ENCODE measurements around the gene FMNL3. TPM values are rescaled to one million over a fixed set of nuclear protein-coding genes. Genes with fewer than 3 reads are reported as not detected.
A peak's percentile ranks its signal among the peaks of the same experiment; 100 is the strongest.

Gene FMNL3, protein sequence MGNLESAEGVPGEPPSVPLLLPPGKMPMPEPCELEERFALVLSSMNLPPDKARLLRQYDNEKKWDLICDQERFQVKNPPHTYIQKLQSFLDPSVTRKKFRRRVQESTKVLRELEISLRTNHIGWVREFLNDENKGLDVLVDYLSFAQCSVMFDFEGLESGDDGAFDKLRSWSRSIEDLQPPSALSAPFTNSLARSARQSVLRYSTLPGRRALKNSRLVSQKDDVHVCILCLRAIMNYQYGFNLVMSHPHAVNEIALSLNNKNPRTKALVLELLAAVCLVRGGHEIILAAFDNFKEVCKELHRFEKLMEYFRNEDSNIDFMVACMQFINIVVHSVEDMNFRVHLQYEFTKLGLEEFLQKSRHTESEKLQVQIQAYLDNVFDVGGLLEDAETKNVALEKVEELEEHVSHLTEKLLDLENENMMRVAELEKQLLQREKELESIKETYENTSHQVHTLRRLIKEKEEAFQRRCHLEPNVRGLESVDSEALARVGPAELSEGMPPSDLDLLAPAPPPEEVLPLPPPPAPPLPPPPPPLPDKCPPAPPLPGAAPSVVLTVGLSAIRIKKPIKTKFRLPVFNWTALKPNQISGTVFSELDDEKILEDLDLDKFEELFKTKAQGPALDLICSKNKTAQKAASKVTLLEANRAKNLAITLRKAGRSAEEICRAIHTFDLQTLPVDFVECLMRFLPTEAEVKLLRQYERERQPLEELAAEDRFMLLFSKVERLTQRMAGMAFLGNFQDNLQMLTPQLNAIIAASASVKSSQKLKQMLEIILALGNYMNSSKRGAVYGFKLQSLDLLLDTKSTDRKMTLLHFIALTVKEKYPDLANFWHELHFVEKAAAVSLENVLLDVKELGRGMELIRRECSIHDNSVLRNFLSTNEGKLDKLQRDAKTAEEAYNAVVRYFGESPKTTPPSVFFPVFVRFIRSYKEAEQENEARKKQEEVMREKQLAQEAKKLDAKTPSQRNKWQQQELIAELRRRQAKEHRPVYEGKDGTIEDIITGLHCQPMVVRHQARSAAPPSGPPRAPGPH
- polyA plus RNA-seq (2013), result 4.6 and 4.8 TPM in 2 replicates

GRCh38 chr12:49707128-49707811, at the start of gene FMNL3:
Gene FMNL3 (minus strand): TSS chr12:49707405. CDS start chr12:49707180, 225 bp downstream.
- WGBS (ENCODE audit: extremely low coverage, insufficient coverage, insufficient read length), result no CpG with 5 or more reads among the region's 93 CpGs
- Histone ChIP-seq H3K79me1 (ENCODE audit: low read length) (peaks cover 7% of the 10 kb centered on the region), H2AFZ (ENCODE audit: insufficient read depth, low read length, poor library complexity) (peak within 1 kb of the TSS; percentile 88), H3K9me3 (ENCODE audit: insufficient read depth, low read depth, low read length) (no peaks in the 10 kb centered on the region), H3K14ac (ENCODE audit: low read length) (peak within 1 kb of the TSS; percentile 47), H3K36me3 (ENCODE audit: control insufficient read depth in 1 of 2, insufficient read depth in 2 of 2, low read length in 2 of 2) (no peaks in the 10 kb centered on the region), H3K4me1 (ENCODE audit: control insufficient read depth in 1 of 2, insufficient read depth in 2 of 2, low read length in 2 of 2) (peaks cover 4 to 11% of the 10 kb centered on the region in 2 experiments), H4K12ac (ENCODE audit: low read depth, low read length) (peak within 1 kb of the TSS; percentile 88), H3K4me3 (ENCODE audit: low read depth, low read length) (peak within 1 kb of the TSS; percentile 74), H2BK12ac (ENCODE audit: low read length) (no peak within 1 kb of the TSS), H3K4ac (ENCODE audit: low read depth, low read length) (peak within 1 kb of the TSS; percentile 77), H3K27me3 (ENCODE audit: insufficient read depth, low read length) (peaks cover 4% of the 10 kb centered on the region), H3K23ac (ENCODE audit: low read length) (no peak within 1 kb of the TSS), H3K79me2 (ENCODE audit: control insufficient read depth, insufficient read depth, low read length, poor library complexity) (peaks cover 4% of the 10 kb centered on the region), H2BK120ac (ENCODE audit: insufficient read depth, low read length, poor library complexity) (peak within 1 kb of the TSS; percentile 87), H3K27ac (ENCODE audit: low read depth, low read length) (peak within 1 kb of the TSS; percentile 40), H3K9ac (ENCODE audit: low read length) (peak within 1 kb of the TSS; percentile 68), H4K91ac (ENCODE audit: low read depth, low read length) (peak within 1 kb of the TSS; percentile 63), H4K8ac (ENCODE audit: low read depth, low read length) (peak within 1 kb of the TSS; percentile 88), H2AK5ac (ENCODE audit: low read length) (no peak within 1 kb of the TSS), H3K4me2 (ENCODE audit: low read length) (peak within 1 kb of the TSS; percentile 76), H3K18ac (ENCODE audit: low read length) (peak within 1 kb of the TSS; percentile 48), H2BK5ac (ENCODE audit: low read depth, low read length, poor library complexity) (peak within 1 kb of the TSS; percentile 18)
- peak; percentile 95 to 98 for DNase-seq

- Histone ChIP-seq H2BK12ac (ENCODE audit: low read length) (no peak overlapping the region), H3K4ac (ENCODE audit: low read depth, low read length) (peak overlapping the region; percentile 94), H3K4me2 (ENCODE audit: low read length) (no peak overlapping the region), H4K91ac (ENCODE audit: low read depth, low read length) (no peak overlapping the region), H3K18ac (ENCODE audit: low read length) (no peak overlapping the region), H3K27ac (ENCODE audit: low read depth, low read length) (no peak overlapping the region), H3K36me3 (ENCODE audit: control insufficient read depth in 1 of 2, insufficient read depth in 2 of 2, low read length in 2 of 2) (peaks cover 18 to 23% of the 10 kb centered on the region in 2 experiments), H3K23ac (ENCODE audit: low read length) (no peak overlapping the region), H3K14ac (ENCODE audit: low read length) (no peak overlapping the region), H2BK120ac (ENCODE audit: insufficient read depth, low read length, poor library complexity) (no peak overlapping the region), H3K4me1 (ENCODE audit: control insufficient read depth in 1 of 2, insufficient read depth in 2 of 2, low read length in 2 of 2) (no peaks in the 10 kb centered on the region), H2AFZ (ENCODE audit: insufficient read depth, low read length, poor library complexity) (no peak overlapping the region), H2AK5ac (ENCODE audit: low read length) (no peak overlapping the region), H3K4me3 (ENCODE audit: low read depth, low read length) (no peak overlapping the region), H4K12ac (ENCODE audit: low read depth, low read length) (no peak overlapping the region), H3K79me1 (ENCODE audit: low read length) (no peaks in the 10 kb centered on the region), H2BK5ac (ENCODE audit: low read depth, low read length, poor library complexity) (no peak overlapping the region), H3K9me3 (ENCODE audit: insufficient read depth, low read depth, low read length) (no peaks in the 10 kb centered on the region), H3K9ac (ENCODE audit: low read length) (no peak overlapping the region), H3K27me3 (ENCODE audit: insufficient read depth, low read length) (no peaks in the 10 kb centered on the region), H4K8ac (ENCODE audit: low read depth, low read length) (no peak overlapping the region), H3K79me2 (ENCODE audit: control insufficient read depth, insufficient read depth, low read length, poor library complexity) (peaks cover 15% of the 10 kb centered on the region)
- no peak for DNase-seq
- no CpG with 5 or more reads among the region's 1 CpG for WGBS (ENCODE audit: extremely low coverage, insufficient coverage, insufficient read length)
These were observed 43.8 kb upstream of the FMNL3 start for GRCh38 chr12:49750996-49751393.

- no peak overlapping the region for H2AFZ ChIP-seq (ENCODE audit: insufficient read depth, low read length, poor library complexity)
- H4K91ac ChIP-seq (ENCODE audit: low read depth, low read length), result no peak overlapping the region
- no peak overlapping the region for H4K12ac ChIP-seq (ENCODE audit: low read depth, low read length)
- H3K27me3 ChIP-seq (ENCODE audit: insufficient read depth, low read length), result no peaks in the 10 kb centered on the region
- H2BK120ac ChIP-seq (ENCODE audit: insufficient read depth, low read length, poor library complexity), result no peak overlapping the region
- no peak overlapping the region for H3K18ac ChIP-seq (ENCODE audit: low read length)
- no peak overlapping the region for H3K4me2 ChIP-seq (ENCODE audit: low read length)
- H3K36me3 ChIP-seq (ENCODE audit: control insufficient read depth in 1 of 2, insufficient read depth in 2 of 2, low read length in 2 of 2), result peaks cover 14 to 17% of the 10 kb centered on the region in 2 experiments
- H3K4me3 ChIP-seq (ENCODE audit: low read depth, low read length), result no peak overlapping the region
- H3K9ac ChIP-seq (ENCODE audit: low read length), result no peak overlapping the region
- no peak overlapping the region for H3K27ac ChIP-seq (ENCODE audit: low read depth, low read length)
- no peak overlapping the region for H2BK12ac ChIP-seq (ENCODE audit: low read length)
- no peaks in the 10 kb centered on the region for H3K9me3 ChIP-seq (ENCODE audit: insufficient read depth, low read depth, low read length)
- H3K79me2 ChIP-seq (ENCODE audit: control insufficient read depth, insufficient read depth, low read length, poor library complexity), result peaks cover 15% of the 10 kb centered on the region
- no peak overlapping the region for H3K23ac ChIP-seq (ENCODE audit: low read length)
- no peak overlapping the region for H2BK5ac ChIP-seq (ENCODE audit: low read depth, low read length, poor library complexity)
- H3K14ac ChIP-seq (ENCODE audit: low read length), result no peak overlapping the region
- no CpG with 5 or more reads among the region's 8 CpGs for WGBS (ENCODE audit: extremely low coverage, insufficient coverage, insufficient read length)
- H3K79me1 ChIP-seq (ENCODE audit: low read length), result no peaks in the 10 kb centered on the region
- peak in 1 of 2 donors; percentile 33 for DNase-seq
- H3K4ac ChIP-seq (ENCODE audit: low read depth, low read length), result peak overlapping the region; percentile 94
- H4K8ac ChIP-seq (ENCODE audit: low read depth, low read length), result no peak overlapping the region
- no peak overlapping the region for H2AK5ac ChIP-seq (ENCODE audit: low read length)
- no peaks in the 10 kb centered on the region for H3K4me1 ChIP-seq (ENCODE audit: control insufficient read depth in 1 of 2, insufficient read depth in 2 of 2, low read length in 2 of 2)
These were observed 43.1 kb upstream of the FMNL3 start for GRCh38 chr12:49750027-49750995.
